Mononuclear cell (primary cell): ENCODE results near the gene CISD3. TPM values are rescaled to one million over a fixed set of nuclear protein-coding genes. Genes with fewer than 3 reads are reported as not detected.

ENCODE experiments used
- H3K27me3 ChIP-seq: 2 replicates; pipeline ENCODE4 v1.6.0; 2011; ENCODE audit warnings: low read length, control low read depth; ENCODE audit not compliant: insufficient read depth
- H3K4me1 ChIP-seq: 2 replicates; pipeline ENCODE4 v1.5.1; 2011; ENCODE audit warnings: mild to moderate bottlenecking, low read length, control low read depth; ENCODE audit not compliant: insufficient read depth
- H3K4me3 ChIP-seq: 2 replicates; pipeline ENCODE4 v1.5.1; 2011; ENCODE audit warnings: mild to moderate bottlenecking, low read length, moderate library complexity
- H3K9me3 ChIP-seq: 2 replicates; pipeline ENCODE4 v1.5.1; 2011; ENCODE audit warnings: low read depth, mild to moderate bottlenecking, control low read depth, low read length
- total RNA-seq: library from RNA; depleted of rRNA; stranded (reverse); fragments of >200 nt; gene quantifications from one replicate; pipeline ENCODE4 v1.2.3, GENCODE V29; 2012

Gene CISD3
- total RNA-seq, result 1.8 TPM

GRCh38 chr17:38729886-38730525 is at the start of gene CISD3:
TSS of gene CISD3 (plus strand) at chr17:38730341. CDS start at chr17:38730359, 18 bp downstream.
- H3K4me3 ChIP-seq, result peak within 1 kb of the TSS; percentile 60
- no peaks in the 10 kb centered on the region for H3K27me3 ChIP-seq
- peaks cover 48% of the 10 kb centered on the region for H3K4me1 ChIP-seq
- H3K9me3 ChIP-seq, result no peaks in the 10 kb centered on the region

- Histone ChIP-seq H3K9me3 (no peaks in the 10 kb centered on the region), H3K4me3 (no peak overlapping the region), H3K27me3 (peaks cover 7% of the 10 kb centered on the region), H3K4me1 (peaks cover 6% of the 10 kb centered on the region)
These were observed 49.0 kb upstream of the CISD3 start for GRCh38 chr17:38681096-38681495.

- peaks cover 6% of the 10 kb centered on the region for H3K4me1 ChIP-seq
- H3K4me3 ChIP-seq, result no peak overlapping the region
- H3K9me3 ChIP-seq, result no peaks in the 10 kb centered on the region
- no peaks in the 10 kb centered on the region for H3K27me3 ChIP-seq
These were observed 44.6 kb upstream of the CISD3 start for GRCh38 chr17:38685491-38685890.

GRCh38 chr17:38687286-38687685 is 42.9 kb upstream of the CISD3 start:
- Histone ChIP-seq H3K4me1 (peaks cover 6% of the 10 kb centered on the region), H3K9me3 (no peaks in the 10 kb centered on the region), H3K27me3 (no peaks in the 10 kb centered on the region)

GRCh38 chr17:38690386-38690785 is 39.8 kb upstream of the CISD3 start:
- Histone ChIP-seq H3K4me1 (peaks cover 4% of the 10 kb centered on the region), H3K27me3 (no peaks in the 10 kb centered on the region), H3K4me3 (no peak overlapping the region), H3K9me3 (no peaks in the 10 kb centered on the region)

More at GRCh38 chr17:38687286-38687685, 42.9 kb upstream of the CISD3 start:
- H3K4me3 ChIP-seq, result no peak overlapping the region

- no peaks in the 10 kb centered on the region for H3K27me3 ChIP-seq
- no peak overlapping the region for H3K4me3 ChIP-seq
- H3K9me3 ChIP-seq, result no peaks in the 10 kb centered on the region
- peaks cover 5% of the 10 kb centered on the region for H3K4me1 ChIP-seq
These were observed 39.0 kb upstream of the CISD3 start for GRCh38 chr17:38691154-38691553.

GRCh38 chr17:38693700-38694329 is 36.3 kb upstream of the CISD3 start:
- Histone ChIP-seq H3K4me1 (peaks cover 12% of the 10 kb centered on the region), H3K9me3 (no peaks in the 10 kb centered on the region), H3K4me3 (no peak overlapping the region), H3K27me3 (no peaks in the 10 kb centered on the region)

GRCh38 chr17:38697061-38697820 is 32.9 kb upstream of the CISD3 start:
- Histone ChIP-seq H3K27me3 (no peaks in the 10 kb centered on the region), H3K4me3 (no peak overlapping the region), H3K9me3 (no peaks in the 10 kb centered on the region), H3K4me1 (peaks cover 31% of the 10 kb centered on the region)

GRCh38 chr17:38698760-38699159 is 31.4 kb upstream of the CISD3 start:
- H3K4me1 ChIP-seq, result peaks cover 43% of the 10 kb centered on the region
- no peaks in the 10 kb centered on the region for H3K27me3 ChIP-seq
- no peaks in the 10 kb centered on the region for H3K9me3 ChIP-seq
- no peak overlapping the region for H3K4me3 ChIP-seq

- Histone ChIP-seq H3K27me3 (no peaks in the 10 kb centered on the region), H3K4me3 (peak overlapping the region; percentile 87), H3K4me1 (peaks cover 52% of the 10 kb centered on the region), H3K9me3 (no peaks in the 10 kb centered on the region)
These were observed 28.5 kb upstream of the CISD3 start for GRCh38 chr17:38701504-38702165.

- no peaks in the 10 kb centered on the region for H3K27me3 ChIP-seq
- peaks cover 55% of the 10 kb centered on the region for H3K4me1 ChIP-seq
- no peaks in the 10 kb centered on the region for H3K9me3 ChIP-seq
- H3K4me3 ChIP-seq, result peak overlapping the region; percentile 87
These were observed 27.8 kb upstream of the CISD3 start for GRCh38 chr17:38702166-38702915.

- no peaks in the 10 kb centered on the region for H3K27me3 ChIP-seq
- H3K9me3 ChIP-seq, result no peaks in the 10 kb centered on the region
- peak overlapping the region; percentile 87 for H3K4me3 ChIP-seq
- H3K4me1 ChIP-seq, result peaks cover 63% of the 10 kb centered on the region
These were observed 27.0 kb upstream of the CISD3 start for GRCh38 chr17:38702916-38703741.

GRCh38 chr17:38703742-38704605 is 26.2 kb upstream of the CISD3 start:
- H3K4me1 ChIP-seq, result peaks cover 65% of the 10 kb centered on the region
- no peaks in the 10 kb centered on the region for H3K9me3 ChIP-seq
- peak overlapping the region; percentile 87 for H3K4me3 ChIP-seq
- H3K27me3 ChIP-seq, result no peaks in the 10 kb centered on the region
